LNCaP clone FGC (cell line): ENCODE data around the gene CHST6.
"Not testable (repeated sequence)": the region's sequence is repeated elsewhere in the genome, so short reads cannot be mapped to it uniquely, and the experiment has no call there.

Experiments used
- DNase-seq: peaks from one replicate; pipeline ENCODE4 v3.0.0-alpha.2; 2011; ENCODE audit warnings: low read depth
- H3K4me3 ChIP-seq: 2 replicates; pipeline ENCODE4 v1.5.1; 2011; ENCODE audit warnings: mild to moderate bottlenecking, low read depth, low read length, control low read depth
- CTCF ChIP-seq: IDR thresholded peaks from 2 replicates; pipeline ENCODE4 v1.5.1; 2012; ENCODE audit warnings: mild to moderate bottlenecking; ENCODE audit not compliant: control insufficient read depth, insufficient read depth; ENCODE audit errors: extremely low read depth

Gene CHST6

DNA sequence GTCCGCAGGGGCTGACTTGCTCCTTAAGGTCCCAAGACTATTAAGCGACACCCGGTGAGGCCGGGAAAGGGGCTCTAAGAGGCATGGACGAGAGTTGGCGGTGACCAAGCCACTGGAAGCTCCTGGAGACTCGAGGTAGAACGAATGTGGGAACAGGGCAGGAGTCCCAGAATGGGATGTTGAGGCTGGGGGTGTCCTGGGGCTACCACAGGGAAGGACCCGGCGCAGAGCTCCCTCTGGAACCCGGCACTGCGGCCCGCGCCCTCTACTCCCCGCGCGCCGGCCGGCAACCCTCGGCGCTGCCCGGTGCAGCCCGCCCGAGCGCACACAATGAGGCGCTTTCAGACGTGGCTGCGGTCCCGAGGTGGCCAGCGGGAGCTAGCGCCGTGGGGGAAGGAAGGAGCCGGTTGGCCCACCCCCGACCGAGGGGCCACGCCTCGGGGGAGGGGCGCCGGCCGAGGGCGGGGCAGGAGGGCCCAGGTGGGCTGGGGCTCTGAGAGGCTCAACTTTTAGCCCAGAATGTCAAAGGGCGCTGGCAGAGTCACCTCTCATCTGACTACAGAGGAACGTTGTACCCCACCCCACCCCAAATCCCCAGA is at the start of gene CHST6:
TSS of gene CHST6 (minus strand) at position 366 of the 599 bp plus-strand sequence. CDS start 15,613 bp downstream, outside the sequence.
- no peak for TF ChIP-seq CTCF
- no peak for DNase-seq
- H3K4me3 ChIP-seq, result no peak within 1 kb of the TSS

DNA sequence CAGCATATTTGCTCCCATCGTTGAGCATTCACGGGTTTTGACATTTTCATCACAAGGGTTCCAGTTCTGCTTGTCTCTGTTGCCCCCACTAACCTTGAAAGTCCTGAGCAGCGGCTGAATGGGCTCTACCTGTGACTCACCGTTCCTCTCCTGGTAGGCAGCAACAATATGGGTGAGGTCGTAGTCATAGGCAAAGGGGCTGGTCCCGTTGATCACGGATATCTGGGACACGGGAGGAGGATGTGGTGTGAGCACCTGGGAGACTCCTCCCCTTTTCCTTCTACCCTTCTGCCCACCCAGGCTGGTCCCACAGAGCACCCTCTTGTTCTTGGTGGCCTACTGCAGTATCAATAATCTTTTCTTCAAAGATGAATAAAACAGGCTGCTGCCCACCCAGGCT is 47.2 kb upstream of the CHST6 start:
- not testable (repeated sequence) for DNase-seq, H3K4me3 ChIP-seq

- H3K4me3 ChIP-seq, result no peak overlapping the region
- TF ChIP-seq CTCF, result no peak
- no peak for DNase-seq
Measured at GRCh38 chr16:75541236-75541635, 46.0 kb upstream of the CHST6 start.

DNA sequence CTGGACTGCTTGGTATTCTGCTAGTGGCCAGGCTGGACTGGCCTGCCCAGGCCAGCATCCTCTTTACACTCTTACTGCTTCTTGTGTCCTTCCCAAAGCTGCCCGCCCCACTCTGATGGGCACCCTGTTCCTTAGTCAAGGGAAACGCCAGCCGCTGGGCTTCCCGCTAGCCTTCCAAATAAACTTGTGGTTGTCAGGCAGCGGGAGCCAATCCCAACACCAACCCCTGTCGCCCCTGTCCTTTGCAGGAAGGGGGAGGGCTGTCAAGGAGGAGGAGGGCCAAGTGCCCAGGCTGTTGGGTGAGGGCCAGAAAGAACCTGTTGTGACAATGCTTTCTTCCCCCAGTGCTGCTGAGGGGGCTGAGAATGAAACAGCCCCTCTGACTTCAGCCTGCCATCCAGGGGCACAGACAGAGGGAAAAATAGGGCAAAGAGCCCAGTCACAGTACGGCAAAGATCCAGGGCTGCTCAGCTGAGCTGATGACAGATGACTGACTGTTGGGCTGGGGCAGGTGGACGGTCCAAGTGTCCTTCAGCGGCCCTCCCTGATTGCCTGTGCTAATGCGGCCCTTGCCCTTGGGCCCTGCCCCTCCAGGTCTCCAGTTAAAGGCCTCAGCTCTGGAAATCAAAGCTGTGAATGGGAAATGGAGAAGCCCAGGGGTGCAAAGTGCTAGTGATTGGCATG is 43.8 kb upstream of the CHST6 start:
- H3K4me3 ChIP-seq, DNase-seq: not testable (repeated sequence)

DNA sequence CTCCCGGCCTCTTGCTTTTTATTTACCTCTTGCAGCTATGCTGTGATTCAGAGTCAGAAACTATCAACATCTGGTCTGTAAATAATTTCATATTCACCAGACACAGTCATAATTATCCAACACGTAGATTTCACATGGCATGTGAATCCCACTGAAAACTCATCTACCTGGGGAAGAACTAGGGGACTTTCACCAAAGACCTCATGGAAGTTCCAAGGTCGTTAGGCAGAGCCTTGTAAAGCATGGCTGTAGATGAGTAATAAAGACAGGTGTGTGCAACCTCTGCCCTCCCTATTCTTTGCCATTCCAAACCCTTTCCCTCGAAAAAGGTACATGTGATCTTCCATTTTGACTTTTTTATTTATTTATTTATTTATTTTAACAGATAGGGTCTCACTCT is 42.5 kb upstream of the CHST6 start:
- H3K4me3 ChIP-seq, result no peak overlapping the region
- DNase-seq, result no peak
- TF ChIP-seq CTCF, result no peak

GRCh38 chr16:75535901-75536300 is 40.7 kb upstream of the CHST6 start, which contains the start of gene CHST5:
Gene CHST5 (minus strand): TSS chr16:75536108. CDS start chr16:75530384, 5,724 bp downstream.
- H3K4me3 ChIP-seq, result no peak within 1 kb of the TSS
- TF ChIP-seq CTCF, result no peak
- DNase-seq, result no peak

DNA sequence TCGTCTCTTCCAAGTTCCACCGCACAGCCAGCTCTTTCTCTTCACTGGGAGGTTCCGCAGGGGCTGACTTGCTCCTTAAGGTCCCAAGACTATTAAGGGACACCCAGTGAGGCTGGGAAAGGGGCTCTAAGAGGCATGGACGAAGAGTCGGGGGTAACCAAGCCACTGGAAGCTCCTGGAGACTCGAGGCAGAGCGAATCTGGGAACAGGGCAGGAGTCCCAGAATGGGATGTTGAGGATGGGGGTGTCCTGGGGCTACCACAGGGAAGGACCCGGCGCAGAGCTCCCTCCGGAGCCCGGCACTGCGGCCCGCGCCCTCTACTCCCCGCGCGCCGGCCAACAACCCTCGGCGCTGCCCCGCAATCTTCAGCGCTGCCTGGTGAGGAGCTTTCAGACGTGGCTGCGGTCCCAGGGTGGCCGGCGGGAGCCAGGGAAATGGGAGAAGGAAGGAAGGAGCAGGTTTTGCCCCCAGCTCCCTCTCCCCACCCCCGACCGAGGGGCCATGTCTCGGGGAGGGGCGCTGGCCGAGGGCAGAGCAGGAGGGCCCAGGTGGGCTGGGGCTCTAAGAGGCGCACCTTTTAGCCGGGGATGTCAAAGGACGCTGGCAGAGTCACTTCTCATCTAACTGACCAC is 40.1 kb upstream of the CHST6 start:
- TF ChIP-seq CTCF, result no peak
- no peak overlapping the region for H3K4me3 ChIP-seq
- no peak for DNase-seq
